Fibroblast of lung (primary cell): ENCODE data around the gene NAT14. TPM values are rescaled to one million over a fixed set of nuclear protein-coding genes. Genes with fewer than 3 reads are reported as not detected.

Experiments
- DNase-seq, 2 donors: peaks; one replicate each; pipeline versions ENCODE4 v3.0.0 to v3.0.0-alpha.2; 2010; ENCODE audit warnings: low read depth in 2 of 2
- H2AFZ ChIP-seq: 2 replicates; pipeline ENCODE4 v1.5.1; 2012; ENCODE audit warnings: low read length, control low read depth, inconsistent platforms
- H3K27ac ChIP-seq: 2 replicates; pipeline ENCODE4 v1.5.1; 2011; ENCODE audit warnings: low read length, control low read depth; ENCODE audit not compliant: insufficient read depth
- H3K27me3 ChIP-seq: 2 replicates; pipeline ENCODE4 v1.5.1; 2011; ENCODE audit warnings: mild to moderate bottlenecking, low read length; ENCODE audit not compliant: control insufficient read depth, insufficient read depth
- H3K36me3 ChIP-seq: 2 replicates; pipeline ENCODE4 v1.5.1; 2011; ENCODE audit warnings: low read length; ENCODE audit not compliant: control insufficient read depth, insufficient read depth
- H3K4me1 ChIP-seq: 2 replicates; pipeline ENCODE4 v1.5.1; 2011; ENCODE audit warnings: low read length; ENCODE audit not compliant: control insufficient read depth, insufficient read depth; ENCODE audit errors: extremely low read depth
- H3K4me2 ChIP-seq: 2 replicates; pipeline ENCODE4 v1.5.1; 2011; ENCODE audit warnings: low read length, control low read depth; ENCODE audit not compliant: insufficient read depth; ENCODE audit errors: extremely low read depth
- H3K4me3 ChIP-seq, 4 experiments: fragments of 200-600 bp in 1 of 4; sonication (generic) in 1 of 4; replicated peaks in 1 of 4; 2 replicates each; pipeline ENCODE4 v1.5.1; 2011 to 2016; ENCODE audit warnings: low read length in 4 of 4, low read depth in 3 of 4, mild to moderate bottlenecking in 3 of 4, control low read depth in 2 of 4, inconsistent platforms in 1 of 4, mixed read lengths in 1 of 4; ENCODE audit not compliant: insufficient read depth in 1 of 4; ENCODE audit errors: control extremely low read depth in 1 of 4
- H3K79me2 ChIP-seq: 2 replicates; pipeline ENCODE4 v1.5.1; 2012; ENCODE audit warnings: mild to moderate bottlenecking, low read length, inconsistent platforms; ENCODE audit not compliant: control insufficient read depth, insufficient read depth
- H3K9ac ChIP-seq: 2 replicates; pipeline ENCODE4 v1.5.1; 2011; ENCODE audit warnings: mild to moderate bottlenecking, low read length, control low read depth; ENCODE audit not compliant: insufficient read depth
- H3K9me3 ChIP-seq: 2 replicates; pipeline ENCODE4 v1.5.1; 2012; ENCODE audit warnings: low read depth, low read length; ENCODE audit not compliant: control insufficient read depth, insufficient read depth
- H4K20me1 ChIP-seq: 2 replicates; pipeline ENCODE4 v1.5.1; 2011; ENCODE audit warnings: low read length; ENCODE audit not compliant: control insufficient read depth, insufficient read depth; ENCODE audit errors: extremely low read depth
- EZH2 ChIP-seq: IDR thresholded peaks from 2 replicates; pipeline ENCODE4 v1.5.1; 2012; ENCODE audit warnings: low read length, control low read depth, mild to moderate bottlenecking; ENCODE audit errors: missing control alignments
- polyA plus RNA-seq, 2 donors: library from polyadenylated mRNA; depleted of rRNA in 1 of 2; stranded (reverse) in 1 of 2; unstranded in 1 of 2; fragments of >200 nt; gene quantifications; 2 replicates each; pipeline ENCODE4 v1.2.1, GENCODE V29; 2011 to 2012; ENCODE audit warnings: missing spikeins in 1 of 2
- total RNA-seq: library from RNA; depleted of rRNA; stranded (reverse); fragments of >200 nt; gene quantifications from 2 replicates; pipeline ENCODE4 v1.2.1, GENCODE V29; 2014
- TF ChIP-seq, protein P1 (sequence below), 2 donors: IDR thresholded peaks in 1 of 2; conservative IDR thresholded peaks in 1 of 2; 1 replicate in 1 of 2; 2 replicates in 1 of 2; pipeline ENCODE4 v1.5.1; 2011 to 2012; ENCODE audit warnings: low read length in 2 of 2, control low read depth in 1 of 2, inconsistent platforms in 1 of 2, low read depth in 1 of 2, mild to moderate bottlenecking in 1 of 2

Gene NAT14
- total and polyA plus RNA-seq, 2 donors (not counting 1 experiment from before 2014, with no cell fraction given), result 18.2 to 18.3 TPM

DNA sequence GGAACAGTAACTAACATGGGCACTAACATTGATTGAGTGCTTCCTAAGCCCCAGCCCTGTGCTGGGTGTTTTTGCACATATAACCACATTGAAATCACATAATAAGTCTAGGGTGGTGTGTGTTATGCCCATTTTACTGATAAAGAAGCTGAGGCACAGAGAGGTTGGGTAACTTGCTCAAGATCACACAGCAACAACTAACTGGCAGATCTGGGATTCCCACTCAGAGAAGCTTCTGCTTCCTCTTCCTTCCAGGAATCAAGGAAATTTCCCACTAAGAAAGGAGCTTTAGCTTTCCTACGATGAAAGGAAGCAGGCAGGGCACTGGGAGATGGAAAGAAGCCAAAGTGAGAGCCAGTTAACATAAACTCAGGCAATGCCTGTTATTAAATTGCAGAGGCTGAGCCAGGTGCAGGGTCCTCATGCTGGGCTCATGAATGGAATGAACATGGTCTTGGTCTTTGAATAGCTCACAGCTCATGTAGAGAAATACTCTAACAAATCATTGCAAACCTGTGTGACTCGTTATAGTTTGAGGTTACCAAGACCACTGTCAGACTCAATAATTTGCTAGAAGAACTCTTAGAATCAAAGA is 13.4 kb downstream of the NAT14 start:
- no peak overlapping the region for H3K27ac ChIP-seq
- H3K4me2 ChIP-seq, result no peak overlapping the region
- H3K4me3 ChIP-seq, result no peak overlapping the region
- H3K79me2 ChIP-seq, result peaks cover 8% of the 10 kb centered on the region
- TF ChIP-seq, protein P1, sequence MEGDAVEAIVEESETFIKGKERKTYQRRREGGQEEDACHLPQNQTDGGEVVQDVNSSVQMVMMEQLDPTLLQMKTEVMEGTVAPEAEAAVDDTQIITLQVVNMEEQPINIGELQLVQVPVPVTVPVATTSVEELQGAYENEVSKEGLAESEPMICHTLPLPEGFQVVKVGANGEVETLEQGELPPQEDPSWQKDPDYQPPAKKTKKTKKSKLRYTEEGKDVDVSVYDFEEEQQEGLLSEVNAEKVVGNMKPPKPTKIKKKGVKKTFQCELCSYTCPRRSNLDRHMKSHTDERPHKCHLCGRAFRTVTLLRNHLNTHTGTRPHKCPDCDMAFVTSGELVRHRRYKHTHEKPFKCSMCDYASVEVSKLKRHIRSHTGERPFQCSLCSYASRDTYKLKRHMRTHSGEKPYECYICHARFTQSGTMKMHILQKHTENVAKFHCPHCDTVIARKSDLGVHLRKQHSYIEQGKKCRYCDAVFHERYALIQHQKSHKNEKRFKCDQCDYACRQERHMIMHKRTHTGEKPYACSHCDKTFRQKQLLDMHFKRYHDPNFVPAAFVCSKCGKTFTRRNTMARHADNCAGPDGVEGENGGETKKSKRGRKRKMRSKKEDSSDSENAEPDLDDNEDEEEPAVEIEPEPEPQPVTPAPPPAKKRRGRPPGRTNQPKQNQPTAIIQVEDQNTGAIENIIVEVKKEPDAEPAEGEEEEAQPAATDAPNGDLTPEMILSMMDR (conservative IDR thresholded peaks at IDR 0.05 in 1 of 2, IDR thresholded peaks at IDR 0.05 in 1 of 2; ENCODE audit: low read depth in 1 of 2, low read length in 2 of 2), result no peak
- no peak for TF ChIP-seq EZH2
- no peaks in the 10 kb centered on the region for H4K20me1 ChIP-seq
- DNase-seq, result no peak
- H3K9me3 ChIP-seq, result no peaks in the 10 kb centered on the region
- H2AFZ ChIP-seq, result no peak overlapping the region
- H3K36me3 ChIP-seq, result peaks cover 13% of the 10 kb centered on the region
- no peaks in the 10 kb centered on the region for H3K27me3 ChIP-seq
- H3K9ac ChIP-seq, result no peak overlapping the region
- H3K4me1 ChIP-seq, result peaks cover 7% of the 10 kb centered on the region

DNA sequence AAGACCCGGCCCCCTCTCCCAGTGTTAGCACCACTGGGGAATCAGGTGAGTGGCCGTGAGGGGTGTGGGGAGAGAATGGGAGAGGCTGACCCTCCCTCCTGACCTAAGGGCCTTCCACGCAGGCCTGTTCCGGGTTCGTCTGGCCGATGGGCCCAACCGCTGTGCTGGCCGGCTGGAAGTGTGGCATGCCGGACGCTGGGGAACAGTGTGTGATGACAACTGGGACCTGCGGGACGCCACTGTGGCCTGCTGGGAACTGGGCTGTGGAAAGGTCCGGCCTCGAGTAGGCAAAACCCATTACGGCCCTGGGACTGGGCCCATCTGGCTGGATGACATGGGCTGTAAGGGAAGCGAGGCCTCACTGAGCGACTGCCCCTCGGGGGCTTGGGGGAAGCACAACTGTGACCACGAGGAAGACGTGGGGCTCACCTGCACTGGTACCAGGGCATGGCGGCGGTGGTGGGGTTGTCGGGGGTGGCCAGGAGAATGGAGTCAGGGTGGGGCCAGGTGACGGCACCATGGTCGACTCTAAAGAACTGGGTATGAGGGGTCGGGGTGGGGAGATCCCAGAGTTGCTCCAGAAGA is 15.5 kb downstream of the NAT14 start:
- Histone ChIP-seq H3K79me2 (peaks cover 5% of the 10 kb centered on the region), H4K20me1 (no peaks in the 10 kb centered on the region), H3K4me1 (peaks cover 1% of the 10 kb centered on the region), H3K4me2 (no peak overlapping the region), H3K36me3 (peaks cover 14% of the 10 kb centered on the region), H3K9ac (no peak overlapping the region), H2AFZ (no peak overlapping the region), H3K27me3 (no peaks in the 10 kb centered on the region), H3K4me3 (no peak overlapping the region), H3K27ac (no peak overlapping the region), H3K9me3 (no peaks in the 10 kb centered on the region)
- DNase-seq, result no peak
- TF ChIP-seq EZH2, result no peak
- TF ChIP-seq, protein P1 (conservative IDR thresholded peaks at IDR 0.05 in 1 of 2, IDR thresholded peaks at IDR 0.05 in 1 of 2; ENCODE audit: low read depth in 1 of 2, low read length in 2 of 2), result no peak

DNA sequence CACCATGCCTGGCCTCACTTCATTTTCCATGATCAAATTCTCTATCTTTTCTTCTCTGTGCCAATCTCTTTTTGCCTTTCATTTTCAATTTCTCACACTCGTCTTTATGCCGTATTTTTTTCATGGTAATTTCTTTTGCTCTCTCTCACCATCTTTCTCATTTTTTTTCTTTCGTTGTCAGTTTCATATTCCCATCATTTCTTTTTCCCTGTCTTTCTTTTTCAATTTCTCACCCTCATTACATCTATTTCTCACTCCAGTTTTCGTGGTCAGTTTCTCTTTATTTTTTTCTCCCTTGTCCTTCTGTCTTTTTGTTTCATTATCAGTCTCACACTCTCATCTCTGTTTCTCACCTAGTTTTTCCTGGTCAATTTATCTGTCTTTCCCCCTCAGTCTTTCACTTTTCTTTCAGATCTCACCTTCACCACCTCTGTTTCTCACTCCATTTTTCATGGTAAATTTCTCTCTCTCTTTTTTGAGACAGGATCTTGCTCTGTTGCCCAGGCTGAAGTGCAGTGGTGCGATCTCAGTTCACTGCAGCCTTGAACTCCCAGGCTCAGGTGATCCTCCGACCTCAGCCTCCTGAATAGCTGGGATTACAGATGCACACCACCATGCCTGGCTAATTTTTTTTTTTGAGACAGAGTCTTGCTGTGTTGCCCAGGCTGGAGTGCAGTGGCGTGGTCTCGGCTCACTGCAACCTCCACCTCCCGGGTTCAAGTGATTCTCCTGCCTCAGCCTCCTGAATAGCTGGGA is 17.4 kb downstream of the NAT14 start:
- Histone ChIP-seq H4K20me1 (no peaks in the 10 kb centered on the region), H3K79me2 (no peaks in the 10 kb centered on the region), H3K27ac (no peak overlapping the region), H3K27me3 (no peaks in the 10 kb centered on the region), H3K4me3 (no peak overlapping the region), H3K9me3 (no peaks in the 10 kb centered on the region), H2AFZ (no peak overlapping the region), H3K36me3 (peaks cover 11% of the 10 kb centered on the region), H3K9ac (no peak overlapping the region), H3K4me1 (no peaks in the 10 kb centered on the region), H3K4me2 (no peak overlapping the region)
- DNase-seq, result no peak
- TF ChIP-seq, protein P1 (conservative IDR thresholded peaks at IDR 0.05 in 1 of 2, IDR thresholded peaks at IDR 0.05 in 1 of 2; ENCODE audit: low read depth in 1 of 2, low read length in 2 of 2), result no peak
- TF ChIP-seq EZH2, result no peak
